Erythroblast (primary cell): ENCODE results near the gene IQCF2.

Experiments used
- GATA1 ChIP-seq: IDR thresholded peaks from 2 replicates; pipeline ENCODE4 v1.6.1; 2011; ENCODE audit warnings: low read depth, mild to moderate bottlenecking, control low read depth, low read length, moderate library complexity
- POLR2A ChIP-seq: IDR thresholded peaks from 2 replicates; pipeline ENCODE4 v1.6.1; 2011; ENCODE audit warnings: mild to moderate bottlenecking, low read length

- TF ChIP-seq POLR2A (no peak), GATA1 (no peak)
Observed at GRCh38 chr3:51873253-51873766, 11.9 kb downstream of the IQCF2 start.
